PC-9 (cell line): Measurements from ENCODE around the gene CYP4Z1.
"Not testable (repeated sequence)": the region's sequence is repeated elsewhere in the genome, so short reads cannot be mapped to it uniquely, and the experiment has no call there.

Experiments used
- EZH2 ChIP-seq: fragments of 200-600 bp; sonication (generic); IDR thresholded peaks from 2 replicates; pipeline ENCODE4 v1.8.0; 2017; ENCODE audit warnings: antibody characterized with exemption, low read depth
- TF ChIP-seq, protein P1 (sequence below): fragments of 200-600 bp; sonication (generic); conservative IDR thresholded peaks from 2 replicates; pipeline ENCODE4 v1.6.1; 2017; ENCODE audit warnings: mixed run types, antibody characterized with exemption, mild to moderate bottlenecking, moderate library complexity

DNA sequence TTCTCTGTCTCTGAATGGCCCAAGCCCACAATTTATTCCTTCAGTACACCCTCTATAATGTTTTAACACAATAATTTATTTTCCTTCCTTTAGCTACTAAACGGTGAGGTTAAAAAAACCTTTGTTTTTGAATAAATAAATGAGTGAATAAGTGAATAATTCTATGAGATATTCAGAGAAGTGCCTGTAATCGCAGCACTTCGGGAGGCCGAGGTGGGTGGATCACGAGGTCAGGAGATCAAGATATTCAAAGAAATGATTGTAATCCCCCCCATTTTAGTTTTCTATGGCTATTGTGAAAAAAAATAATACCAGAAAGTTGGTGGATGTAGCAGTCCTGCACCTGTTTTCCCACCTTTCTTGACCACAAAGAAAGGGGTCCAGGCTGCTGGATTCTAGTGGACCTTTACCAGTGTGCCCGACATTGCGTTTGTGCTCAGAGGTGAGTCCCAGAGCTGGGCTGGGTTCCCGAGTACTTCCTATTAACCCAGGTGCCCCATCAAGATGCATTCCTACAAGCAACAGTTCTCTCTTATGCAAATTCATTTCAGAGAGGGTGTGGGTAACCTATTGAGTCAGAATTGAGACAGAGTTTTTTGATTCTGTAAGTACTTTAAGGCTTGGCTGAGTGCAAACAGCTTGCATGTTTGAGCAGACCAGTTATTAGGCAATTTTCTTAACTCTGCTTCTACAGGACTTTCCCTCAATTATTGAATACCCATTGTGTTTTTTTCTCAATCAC lies 62.6 kb downstream of the CYP4Z1 start:
- TF ChIP-seq, protein P1, sequence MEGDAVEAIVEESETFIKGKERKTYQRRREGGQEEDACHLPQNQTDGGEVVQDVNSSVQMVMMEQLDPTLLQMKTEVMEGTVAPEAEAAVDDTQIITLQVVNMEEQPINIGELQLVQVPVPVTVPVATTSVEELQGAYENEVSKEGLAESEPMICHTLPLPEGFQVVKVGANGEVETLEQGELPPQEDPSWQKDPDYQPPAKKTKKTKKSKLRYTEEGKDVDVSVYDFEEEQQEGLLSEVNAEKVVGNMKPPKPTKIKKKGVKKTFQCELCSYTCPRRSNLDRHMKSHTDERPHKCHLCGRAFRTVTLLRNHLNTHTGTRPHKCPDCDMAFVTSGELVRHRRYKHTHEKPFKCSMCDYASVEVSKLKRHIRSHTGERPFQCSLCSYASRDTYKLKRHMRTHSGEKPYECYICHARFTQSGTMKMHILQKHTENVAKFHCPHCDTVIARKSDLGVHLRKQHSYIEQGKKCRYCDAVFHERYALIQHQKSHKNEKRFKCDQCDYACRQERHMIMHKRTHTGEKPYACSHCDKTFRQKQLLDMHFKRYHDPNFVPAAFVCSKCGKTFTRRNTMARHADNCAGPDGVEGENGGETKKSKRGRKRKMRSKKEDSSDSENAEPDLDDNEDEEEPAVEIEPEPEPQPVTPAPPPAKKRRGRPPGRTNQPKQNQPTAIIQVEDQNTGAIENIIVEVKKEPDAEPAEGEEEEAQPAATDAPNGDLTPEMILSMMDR: not testable (repeated sequence)
- not testable (repeated sequence) for TF ChIP-seq EZH2
